Measurements from ENCODE around the gene MYH11. TPM values are rescaled to one million over a fixed set of nuclear protein-coding genes. Genes with fewer than 3 reads are reported as not detected.

Gene MYH11
- polyA plus RNA-seq, 3 donors = 0.06 TPM; not detected in 2

DNA sequence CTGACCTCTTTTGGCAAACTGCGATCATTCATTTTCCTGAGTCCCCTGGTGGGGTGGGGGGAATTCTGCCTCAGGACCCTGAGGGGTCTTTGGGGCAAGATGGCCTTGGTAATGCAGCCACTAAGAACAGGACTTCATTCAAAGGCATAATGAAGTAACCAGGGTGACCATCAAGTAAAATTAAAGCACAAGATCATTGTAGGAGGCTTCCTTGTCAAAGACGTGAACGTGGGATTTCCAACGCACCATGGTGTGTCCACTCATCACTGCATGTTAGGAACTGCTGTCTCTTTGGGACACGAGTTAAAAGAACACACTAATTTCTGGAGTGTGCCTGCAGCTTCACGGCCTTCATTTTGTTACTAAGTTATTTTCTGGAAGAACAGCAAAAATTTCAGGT, 155.5 kb downstream of the MYH11 start:
- Histone ChIP-seq H3K4me2 (replicated peaks; ENCODE audit: extremely low read depth, low read length, poor library complexity, severe bottlenecking) (no peak overlapping the region), H2AFZ (ENCODE audit: insufficient read depth, low read depth, low read length, poor library complexity, severe bottlenecking) (no peak overlapping the region), H3K9ac (ENCODE audit: insufficient read depth, low read length, poor library complexity, severe bottlenecking) (no peak overlapping the region), H3K79me2 (ENCODE audit: insufficient read depth, low read length) (no peaks in the 10 kb centered on the region), H3K9me3 (replicated peaks in 1 of 2; ENCODE audit: control insufficient read depth in 1 of 2, insufficient read depth in 1 of 2, low read length in 2 of 2) (no peaks in the 10 kb centered on the region), H3K36me3 (replicated peaks in 1 of 2; ENCODE audit: control insufficient read depth in 1 of 2, insufficient read depth in 2 of 2, low read length in 2 of 2) (peaks cover 74 to 94% of the 10 kb centered on the region in 2 donors), H4K20me1 (ENCODE audit: insufficient read depth, low read length) (peaks cover 20% of the 10 kb centered on the region), H3K27ac (ENCODE audit: low read depth in 1 of 2, low read length in 2 of 2) (no peak overlapping the region), H3K4me3 (replicated peaks in 1 of 3; ENCODE audit: low read depth in 2 of 3, low read length in 3 of 3) (no peak overlapping the region), H3K27me3 (ENCODE audit: control insufficient read depth in 2 of 2, insufficient read depth in 2 of 2, low read length in 2 of 2) (no peaks in the 10 kb centered on the region), H3K4me1 (ENCODE audit: control insufficient read depth in 1 of 2, insufficient read depth in 2 of 2, low read length in 2 of 2) (no peaks in the 10 kb centered on the region)
- Mint-ChIP-seq H3K9me3 (no peaks in the 10 kb centered on the region), H3K27me3 (ENCODE audit: low read depth in 3 of 3) (peaks cover 0 to 2% (median 0%) of the 10 kb centered on the region in 3 donors), H3K4me1 (peaks cover 2% of the 10 kb centered on the region), H3K27ac (no peak overlapping the region), H3K4me3 (no peak overlapping the region), H3K36me3 (peaks cover 73 to 95% of the 10 kb centered on the region in 2 donors)
- WGBS (ENCODE audit: insufficient coverage) = 88% methylated on average over 5 of the region's 6 CpGs
- intact Hi-C loops (cut with micrococcal nuclease) = loop anchor here (5.0 to 10.0 kb wide), 3 partner anchors 177 to 277 kb away; no protein-coding TSS in a partner anchor
- no peak for DNase-seq
- TF ChIP-seq, protein P1, sequence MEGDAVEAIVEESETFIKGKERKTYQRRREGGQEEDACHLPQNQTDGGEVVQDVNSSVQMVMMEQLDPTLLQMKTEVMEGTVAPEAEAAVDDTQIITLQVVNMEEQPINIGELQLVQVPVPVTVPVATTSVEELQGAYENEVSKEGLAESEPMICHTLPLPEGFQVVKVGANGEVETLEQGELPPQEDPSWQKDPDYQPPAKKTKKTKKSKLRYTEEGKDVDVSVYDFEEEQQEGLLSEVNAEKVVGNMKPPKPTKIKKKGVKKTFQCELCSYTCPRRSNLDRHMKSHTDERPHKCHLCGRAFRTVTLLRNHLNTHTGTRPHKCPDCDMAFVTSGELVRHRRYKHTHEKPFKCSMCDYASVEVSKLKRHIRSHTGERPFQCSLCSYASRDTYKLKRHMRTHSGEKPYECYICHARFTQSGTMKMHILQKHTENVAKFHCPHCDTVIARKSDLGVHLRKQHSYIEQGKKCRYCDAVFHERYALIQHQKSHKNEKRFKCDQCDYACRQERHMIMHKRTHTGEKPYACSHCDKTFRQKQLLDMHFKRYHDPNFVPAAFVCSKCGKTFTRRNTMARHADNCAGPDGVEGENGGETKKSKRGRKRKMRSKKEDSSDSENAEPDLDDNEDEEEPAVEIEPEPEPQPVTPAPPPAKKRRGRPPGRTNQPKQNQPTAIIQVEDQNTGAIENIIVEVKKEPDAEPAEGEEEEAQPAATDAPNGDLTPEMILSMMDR (IDR thresholded peaks at IDR 0.05) = no peak

DNA sequence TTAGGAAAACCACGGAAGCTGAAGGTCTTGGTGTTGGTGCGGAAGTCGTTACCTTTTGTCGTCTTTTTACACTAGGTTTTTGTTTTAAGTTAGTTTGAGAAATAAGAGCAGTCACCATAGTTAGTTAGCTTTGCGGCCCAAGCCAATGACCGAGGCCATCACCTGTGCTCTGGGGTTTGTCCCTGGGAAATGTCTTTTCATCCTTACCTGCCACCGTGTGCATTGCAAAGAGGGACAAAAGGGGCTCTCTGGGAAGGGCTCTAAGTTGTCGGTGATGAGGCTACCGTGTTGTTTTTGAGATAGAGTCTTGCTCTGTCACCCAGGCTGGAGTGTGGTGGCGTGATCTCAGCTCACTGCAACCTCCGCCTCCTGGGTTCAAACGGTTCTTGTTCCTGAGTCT, 157.0 kb downstream of the MYH11 start:
- peaks cover 75 to 96% of the 10 kb centered on the region in 2 donors for H3K36me3 Mint-ChIP-seq
- no peaks in the 10 kb centered on the region for H3K4me1 Mint-ChIP-seq
- no peak overlapping the region for H2AFZ ChIP-seq (ENCODE audit: insufficient read depth, low read depth, low read length, poor library complexity, severe bottlenecking)
- no peaks in the 10 kb centered on the region for H3K9me3 Mint-ChIP-seq
- TF ChIP-seq, protein P1 (IDR thresholded peaks at IDR 0.05) = no peak
- H3K4me3 Mint-ChIP-seq = no peak overlapping the region
- no peaks in the 10 kb centered on the region for H3K27me3 ChIP-seq (ENCODE audit: control insufficient read depth in 2 of 2, insufficient read depth in 2 of 2, low read length in 2 of 2)
- no peak overlapping the region for H3K4me3 ChIP-seq (replicated peaks in 1 of 3; ENCODE audit: low read depth in 2 of 3, low read length in 3 of 3)
- H3K27ac Mint-ChIP-seq = no peak overlapping the region
- intact Hi-C loops (cut with micrococcal nuclease) = loop anchor here (5.0 to 10.0 kb wide), 4 partner anchors 65 to 275 kb away; no protein-coding TSS in a partner anchor
- H3K79me2 ChIP-seq (ENCODE audit: insufficient read depth, low read length) = no peaks in the 10 kb centered on the region
- no peaks in the 10 kb centered on the region for H3K9me3 ChIP-seq (replicated peaks in 1 of 2; ENCODE audit: control insufficient read depth in 1 of 2, insufficient read depth in 1 of 2, low read length in 2 of 2)
- H4K20me1 ChIP-seq (ENCODE audit: insufficient read depth, low read length) = peaks cover 21% of the 10 kb centered on the region
- no peak overlapping the region for H3K27ac ChIP-seq (ENCODE audit: low read depth in 1 of 2, low read length in 2 of 2)
- WGBS (ENCODE audit: insufficient coverage) = 93% methylated on average over 8 of the region's 12 CpGs
- H3K9ac ChIP-seq (ENCODE audit: insufficient read depth, low read length, poor library complexity, severe bottlenecking) = no peak overlapping the region
- no peaks in the 10 kb centered on the region for H3K4me1 ChIP-seq (ENCODE audit: control insufficient read depth in 1 of 2, insufficient read depth in 2 of 2, low read length in 2 of 2)
- H3K4me2 ChIP-seq (replicated peaks; ENCODE audit: extremely low read depth, low read length, poor library complexity, severe bottlenecking) = no peak overlapping the region
- H3K27me3 Mint-ChIP-seq (ENCODE audit: low read depth in 3 of 3) = peaks cover 0 to 2% (median 0%) of the 10 kb centered on the region in 3 donors
- DNase-seq = no peak
- peaks cover 79 to 93% of the 10 kb centered on the region in 2 donors for H3K36me3 ChIP-seq (replicated peaks in 1 of 2; ENCODE audit: control insufficient read depth in 1 of 2, insufficient read depth in 2 of 2, low read length in 2 of 2)
